GM21515 (cell line): ENCODE data around the gene SQOR.

ENCODE experiments used
- ATAC-seq: cut with Tn5 transposase; IDR thresholded peaks from one replicate; pipeline ENCODE4 v1.9.1; 2021; ENCODE audit not compliant: unreplicated experiment

Gene SQOR

DNA sequence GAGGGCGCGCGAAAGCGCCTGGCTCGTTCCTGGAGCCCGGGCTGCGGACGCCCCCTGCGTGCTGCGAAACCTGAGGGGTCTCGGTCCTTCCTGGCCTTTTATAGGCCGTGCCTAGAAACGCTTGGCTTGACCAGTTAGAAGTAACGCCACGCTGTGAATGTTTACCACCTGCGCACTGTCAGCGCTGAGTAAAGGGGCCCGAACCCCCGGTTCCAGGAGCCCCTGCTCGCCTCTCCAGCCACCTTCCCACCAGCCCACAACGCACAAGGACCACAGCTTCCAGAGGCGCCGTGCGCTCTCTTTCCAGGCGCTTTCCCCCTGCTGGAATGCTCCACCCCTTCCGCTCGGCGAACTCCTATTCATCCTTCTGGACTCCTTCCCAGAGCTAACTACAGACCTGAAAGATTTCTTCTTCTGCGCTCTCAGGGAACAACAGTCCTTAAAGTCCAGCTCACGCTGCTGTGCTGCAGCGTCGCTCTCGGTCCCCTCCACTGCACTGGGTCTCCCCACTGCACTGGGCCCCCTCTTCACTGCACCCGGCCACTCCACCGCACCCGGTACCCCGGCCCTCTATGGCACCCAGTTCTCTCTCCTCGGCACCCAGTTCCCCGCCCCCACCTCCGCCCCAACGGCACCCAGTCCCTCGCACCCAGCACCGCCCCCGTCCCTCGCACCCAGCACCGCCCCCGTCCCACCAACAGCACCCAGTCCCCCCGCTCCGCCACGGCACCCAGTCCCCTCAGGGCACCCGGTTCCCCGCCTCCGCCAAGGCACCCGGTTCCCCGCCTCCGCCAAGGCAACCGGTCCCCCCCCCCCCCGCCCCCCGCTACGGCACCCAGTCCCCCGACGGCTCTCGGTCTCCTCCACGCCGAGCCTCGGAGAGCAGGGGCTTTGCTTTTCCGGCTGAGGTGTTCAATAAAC is 69.8 kb downstream of the SQOR start:
- ATAC-seq, result no peak

DNA sequence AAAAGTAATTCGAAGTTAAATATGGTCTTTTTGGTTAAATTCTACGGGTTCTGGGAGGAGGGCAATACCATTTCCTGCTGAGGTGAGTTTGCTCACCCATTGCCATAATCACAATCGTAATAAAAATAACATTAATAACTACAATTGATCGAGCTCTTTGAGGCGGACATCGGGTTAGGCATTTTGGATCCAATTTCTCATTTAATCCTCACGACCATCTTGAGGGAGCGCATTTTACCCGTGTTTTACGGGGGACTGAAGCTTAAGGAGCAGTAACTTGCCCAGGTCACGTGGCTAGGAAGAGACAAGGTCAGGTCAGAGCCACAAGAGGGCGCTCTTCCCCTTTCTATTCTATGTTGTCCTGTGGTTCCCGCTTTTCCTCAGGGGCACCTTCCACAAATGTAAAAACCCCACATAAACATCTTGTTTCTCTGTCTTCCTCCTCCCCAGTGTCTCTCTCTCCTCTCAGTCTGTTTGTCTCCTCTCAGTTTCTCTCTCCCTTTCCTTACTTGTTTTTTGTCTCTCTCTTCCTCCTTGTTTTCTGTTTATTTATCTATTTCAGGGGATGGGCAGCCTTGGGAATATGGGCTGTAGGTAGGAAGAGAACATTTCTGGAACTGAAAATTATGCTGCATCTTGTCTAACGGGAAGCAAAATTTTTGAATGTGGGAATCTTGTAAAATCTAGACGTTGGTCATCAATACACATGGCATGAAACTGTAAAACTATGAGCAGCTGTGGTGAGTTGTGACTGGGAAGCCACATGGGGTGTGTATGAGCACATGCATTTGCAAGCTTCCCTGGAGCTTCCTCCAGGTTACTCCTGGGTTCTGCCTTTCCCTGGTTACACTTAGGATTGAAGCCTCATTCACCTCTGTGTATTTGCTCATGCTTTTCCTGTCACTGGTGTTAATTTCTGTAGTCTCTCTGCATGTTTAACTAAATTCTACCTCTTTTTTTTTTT is 71.0 kb downstream of the SQOR start:
- ATAC-seq, result peak; percentile 88

DNA sequence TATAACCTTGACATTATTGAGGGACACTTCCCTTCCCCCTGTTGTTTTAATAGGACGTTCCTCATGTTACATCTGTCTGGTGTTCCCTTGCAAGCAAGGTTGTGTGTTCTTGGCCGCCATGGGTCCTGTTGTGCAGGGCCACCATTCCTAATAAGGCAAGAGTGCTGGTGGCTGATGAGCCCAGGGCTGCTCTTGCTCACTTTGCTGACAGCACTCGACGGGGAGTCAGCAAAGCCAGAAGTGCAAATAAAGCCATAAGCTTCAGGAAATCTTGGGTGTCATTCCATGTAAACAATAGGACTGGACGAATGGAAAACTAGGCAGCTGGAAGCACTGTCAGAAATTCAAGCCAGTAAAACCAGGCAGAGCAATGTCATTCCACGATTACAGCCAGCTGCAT is 75.8 kb downstream of the SQOR start:
- no peak for ATAC-seq

DNA sequence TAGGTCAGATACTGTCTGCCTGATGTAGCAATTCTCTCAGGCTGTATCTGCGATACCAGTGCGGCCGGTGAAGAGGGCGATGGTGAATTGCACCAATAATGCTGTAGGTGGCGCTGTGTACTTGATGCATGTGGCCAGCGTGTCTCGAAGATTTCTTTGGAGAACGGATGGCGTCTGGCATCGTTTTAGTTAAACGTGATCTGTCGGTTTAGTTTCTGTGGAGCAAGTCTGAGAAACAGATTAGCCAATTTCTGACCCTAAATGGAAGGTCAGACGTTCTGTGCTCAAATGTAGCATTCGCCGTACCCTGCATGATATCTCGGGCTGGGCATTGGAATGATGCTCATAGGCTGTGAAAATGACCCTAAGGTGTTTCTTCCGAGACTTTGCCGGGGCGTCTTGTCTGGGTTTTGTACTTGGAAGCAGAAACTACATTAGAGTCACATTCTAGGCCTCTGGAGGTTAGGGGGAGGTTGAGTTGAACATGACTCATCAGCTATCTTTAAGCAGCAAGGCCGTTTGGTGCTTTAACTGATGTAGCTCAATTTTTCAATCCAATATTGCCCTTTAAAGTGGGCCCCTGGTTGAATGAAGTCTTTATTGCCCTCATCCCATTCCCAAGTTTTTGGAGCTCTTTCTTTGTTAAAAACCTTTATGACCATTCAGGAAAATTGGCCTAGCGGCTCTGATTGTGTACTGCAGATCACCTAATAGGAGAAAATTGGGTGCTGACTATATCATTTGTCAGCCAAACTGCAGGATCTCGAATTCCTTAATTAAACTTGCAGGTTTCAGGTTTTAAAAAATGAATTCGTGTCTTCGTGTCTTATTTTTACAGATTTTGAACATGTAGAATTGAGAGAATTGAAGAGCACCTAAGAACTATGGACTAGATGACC is 80.0 kb downstream of the SQOR start:
- no peak for ATAC-seq

DNA sequence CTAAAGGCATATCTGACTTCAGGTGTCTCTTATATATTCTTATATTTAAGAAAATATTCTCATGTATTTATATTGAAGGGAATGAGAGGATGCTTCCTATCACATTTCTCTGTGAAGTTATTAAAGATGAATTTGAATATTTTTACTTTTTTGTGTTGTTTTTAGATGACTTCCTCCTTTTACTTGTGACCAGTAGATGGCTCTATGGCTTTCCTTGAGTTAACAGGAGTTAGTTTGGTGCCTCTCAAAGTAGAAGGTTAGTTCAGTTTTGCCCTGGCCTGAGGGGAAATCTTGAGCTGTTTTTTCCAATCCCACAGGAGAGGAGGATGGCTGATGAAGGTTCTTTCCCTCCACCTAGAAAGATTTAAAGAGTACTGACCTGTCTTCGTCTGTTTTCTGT is 80.7 kb downstream of the SQOR start:
- ATAC-seq, result no peak

DNA sequence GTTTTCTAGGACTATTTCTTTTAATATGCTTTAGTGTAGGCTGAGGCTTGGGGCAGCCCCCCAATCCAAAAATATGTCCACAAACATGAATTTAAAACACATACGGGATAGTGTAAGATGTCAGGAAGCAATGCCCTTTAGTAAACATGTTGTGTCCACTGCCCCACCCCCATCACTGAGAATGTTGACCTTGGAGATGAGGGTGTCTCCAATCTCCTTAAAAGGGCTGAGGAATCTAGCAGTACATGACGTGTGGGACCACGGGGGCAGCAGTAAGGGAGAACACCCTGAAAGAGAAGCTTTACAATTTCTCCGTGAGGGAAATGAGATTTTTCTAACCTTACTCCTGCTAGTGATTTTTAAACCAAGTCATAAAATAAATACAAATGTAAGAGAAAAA is 84.7 kb downstream of the SQOR start:
- no peak for ATAC-seq

DNA sequence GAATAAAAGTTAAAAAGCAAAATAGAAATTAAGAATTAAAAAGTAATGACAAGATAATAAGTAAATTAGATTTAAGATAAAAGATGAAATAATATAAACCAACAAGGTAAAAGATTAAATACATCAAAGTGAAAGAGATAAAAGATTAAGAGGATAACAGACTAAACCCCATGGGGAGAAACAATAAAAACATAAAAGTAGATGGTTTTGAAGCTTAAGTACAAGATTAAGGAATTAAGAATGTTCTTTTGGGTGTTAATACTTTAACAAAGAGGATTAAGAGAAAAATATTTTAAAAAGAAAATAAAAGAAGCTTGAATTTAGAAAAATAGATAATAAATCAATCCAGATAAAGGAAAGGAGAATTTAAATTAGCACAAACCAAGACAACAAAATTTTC is 85.4 kb downstream of the SQOR start:
- no peak for ATAC-seq

DNA sequence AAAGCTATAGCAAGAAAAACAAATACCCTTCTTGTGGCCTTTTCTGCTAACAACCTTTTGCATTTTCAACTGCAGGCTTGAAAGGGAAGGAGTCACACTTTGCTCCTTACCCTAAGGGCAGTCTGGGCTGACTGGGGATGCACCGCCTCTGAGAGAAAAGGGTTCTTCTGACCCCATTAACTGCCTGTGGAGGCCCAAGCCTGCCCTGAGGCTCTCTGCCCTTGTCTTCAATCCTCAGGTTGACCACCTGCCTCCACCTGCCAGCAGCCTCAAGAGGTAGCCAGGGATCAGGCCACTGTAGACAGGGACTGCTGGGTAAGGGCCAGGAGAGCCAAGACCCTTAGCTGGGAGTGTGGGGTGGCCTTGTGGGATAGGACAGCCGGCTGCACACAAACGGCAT is 93.8 kb downstream of the SQOR start:
- ATAC-seq, result no peak

DNA sequence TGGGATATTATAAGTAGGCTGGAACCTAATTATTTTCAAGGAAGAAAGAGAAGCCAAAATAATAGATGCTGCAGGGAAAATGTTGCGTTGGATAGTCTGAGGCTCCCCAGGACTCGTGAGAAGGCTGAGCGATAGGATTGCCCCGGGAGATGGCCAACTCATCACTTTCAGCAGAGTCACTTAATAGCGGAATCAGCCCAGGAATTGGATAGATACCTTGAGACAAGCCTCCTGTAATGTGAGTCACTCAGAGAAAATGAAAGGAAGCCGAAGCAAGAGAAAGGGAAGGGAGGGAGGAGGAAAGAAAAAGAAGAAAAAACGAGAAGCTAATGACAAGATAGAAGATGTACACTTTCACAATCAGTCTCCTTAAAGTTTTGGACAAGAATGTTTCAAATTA is 94.3 kb downstream of the SQOR start:
- ATAC-seq, result no peak

DNA sequence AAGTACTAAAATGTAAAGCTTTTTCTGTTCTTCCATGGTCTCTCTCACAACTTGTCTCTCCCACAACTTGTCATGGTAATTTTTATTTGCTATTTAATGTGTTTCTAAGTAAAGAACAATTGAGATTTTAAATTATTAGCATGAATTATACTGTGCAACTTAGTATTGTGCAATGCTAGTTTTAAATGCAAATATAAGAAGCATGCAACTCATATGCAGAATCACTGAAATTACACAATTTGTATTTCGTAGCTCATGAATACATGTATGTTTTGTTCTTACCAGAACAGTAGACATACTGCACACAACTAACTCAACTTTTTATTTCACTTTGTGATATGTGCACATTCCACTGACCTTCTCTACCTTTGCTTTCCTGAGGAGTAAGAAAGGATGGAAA is 96.5 kb downstream of the SQOR start:
- no peak for ATAC-seq

DNA sequence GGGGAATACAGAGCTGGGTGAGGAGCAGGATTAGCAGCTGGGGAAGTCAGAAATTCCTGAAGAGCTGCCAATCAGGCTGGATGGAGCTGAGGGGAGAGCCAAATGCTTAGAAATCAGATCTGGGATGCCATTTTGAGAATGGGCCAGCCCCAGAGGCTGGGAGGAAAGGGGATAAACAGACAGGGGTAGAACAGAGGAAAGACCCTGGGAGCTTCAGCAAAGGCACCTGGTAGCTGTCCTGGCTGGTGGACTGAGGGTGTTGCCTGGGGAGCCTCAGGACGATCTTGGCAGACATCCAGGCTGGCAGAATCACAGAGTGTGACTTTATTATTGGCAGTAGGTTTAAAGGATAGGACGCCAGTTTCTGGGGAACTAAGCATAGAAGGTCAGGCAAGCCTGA is 97.8 kb downstream of the SQOR start:
- ATAC-seq, result no peak

DNA sequence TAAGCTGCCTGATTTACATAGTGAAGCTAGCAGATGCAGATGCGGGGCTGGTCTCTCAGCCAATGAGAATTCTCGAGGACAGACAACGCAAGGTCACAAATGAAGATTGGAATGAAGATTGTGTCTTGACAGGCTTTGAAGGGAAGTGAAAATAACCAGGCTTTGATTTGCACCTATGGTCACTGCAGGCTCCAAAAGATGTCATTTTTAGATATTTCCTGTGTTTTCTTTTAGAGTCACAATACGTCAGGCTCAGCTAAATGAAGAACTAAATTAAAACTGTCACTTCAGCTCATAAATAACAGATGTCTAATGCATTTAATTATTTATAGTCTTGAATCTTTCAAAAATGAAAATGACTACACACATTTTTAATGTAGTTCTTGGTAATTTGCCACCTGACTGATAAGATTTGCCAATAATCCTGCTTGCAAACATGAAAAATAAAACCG is 99.5 kb downstream of the SQOR start:
- ATAC-seq, result no peak
